GM19238 (cell line): Measurements from ENCODE around the gene CDK5.
"Not testable (repeated sequence)": the region's sequence is repeated elsewhere in the genome, so short reads cannot be mapped to it uniquely, and the experiment has no call there.

Source experiments
- DNase-seq: peaks from one replicate; pipeline ENCODE4 v3.0.0; 2011; ENCODE audit warnings: low spot score; ENCODE audit not compliant: insufficient read length

CDK5 gene

DNA sequence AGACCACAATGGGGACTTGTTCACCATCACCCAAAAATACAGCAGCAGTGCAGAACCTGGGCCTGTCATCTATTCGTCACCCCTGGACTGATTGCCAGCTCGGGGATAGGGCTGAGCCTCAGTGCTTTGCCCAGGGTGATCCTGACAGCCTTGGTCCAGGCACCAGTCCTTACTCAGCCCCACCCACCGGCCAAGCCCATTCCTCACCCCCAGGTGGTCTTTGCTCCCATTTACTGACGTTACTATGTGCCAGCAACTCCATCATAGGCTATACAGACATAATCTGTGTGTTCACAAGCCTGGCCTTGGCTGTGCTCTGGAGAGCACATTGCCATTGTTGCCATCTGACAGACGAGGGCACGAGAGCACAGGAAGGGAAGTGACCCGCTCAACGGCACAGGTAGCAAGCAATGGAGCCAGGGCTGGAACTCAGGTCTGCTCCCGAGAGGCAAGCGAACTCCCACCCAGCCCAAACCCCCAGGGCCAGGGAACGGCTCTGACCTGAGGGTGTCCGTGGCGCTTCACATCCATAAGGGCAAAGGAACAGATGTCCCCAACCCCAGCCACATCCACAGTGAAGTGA lies 40.2 kb downstream of the CDK5 start:
- no peak for DNase-seq

DNA sequence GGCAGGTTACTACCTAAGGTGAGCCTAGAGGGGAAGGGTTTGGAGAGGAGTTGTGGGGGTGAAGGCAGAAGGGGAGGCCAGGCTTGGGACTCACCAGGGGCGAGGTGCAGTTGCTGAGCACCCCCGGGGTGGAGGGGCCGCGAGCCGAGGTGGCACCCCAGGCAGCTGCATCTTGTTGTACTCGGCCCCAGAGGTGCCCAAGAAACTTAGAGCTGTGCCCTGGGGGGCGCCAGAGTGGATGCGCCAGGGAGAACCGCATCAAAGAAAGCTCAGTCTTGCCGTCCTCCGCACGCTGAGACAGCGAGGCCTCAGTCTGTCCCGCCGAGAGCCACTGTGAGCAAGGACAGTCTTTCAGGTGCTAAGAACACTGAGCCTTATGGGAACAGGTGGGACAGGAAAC lies 40.8 kb downstream of the CDK5 start:
- DNase-seq: no peak

DNA sequence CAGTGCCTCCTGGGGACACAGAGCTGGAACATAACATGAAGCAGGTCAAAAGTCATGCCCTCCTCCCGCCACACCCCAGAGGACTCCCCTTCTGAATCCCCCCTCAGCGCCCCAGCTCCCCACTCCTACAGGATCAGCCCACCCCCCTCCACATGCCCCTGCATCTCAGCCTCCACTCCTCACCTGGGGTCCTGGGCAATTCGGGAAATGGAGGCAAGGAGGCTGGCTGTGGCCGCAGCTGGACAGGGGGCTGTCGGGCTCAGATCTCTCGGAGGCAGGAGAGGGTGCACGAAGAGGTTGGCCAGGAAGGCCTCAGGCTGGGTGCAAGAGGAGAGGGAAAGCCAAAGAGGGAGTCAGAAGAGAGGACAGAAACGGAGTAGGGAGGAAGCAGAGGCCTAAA lies 41.2 kb downstream of the CDK5 start:
- DNase-seq: no peak

DNA sequence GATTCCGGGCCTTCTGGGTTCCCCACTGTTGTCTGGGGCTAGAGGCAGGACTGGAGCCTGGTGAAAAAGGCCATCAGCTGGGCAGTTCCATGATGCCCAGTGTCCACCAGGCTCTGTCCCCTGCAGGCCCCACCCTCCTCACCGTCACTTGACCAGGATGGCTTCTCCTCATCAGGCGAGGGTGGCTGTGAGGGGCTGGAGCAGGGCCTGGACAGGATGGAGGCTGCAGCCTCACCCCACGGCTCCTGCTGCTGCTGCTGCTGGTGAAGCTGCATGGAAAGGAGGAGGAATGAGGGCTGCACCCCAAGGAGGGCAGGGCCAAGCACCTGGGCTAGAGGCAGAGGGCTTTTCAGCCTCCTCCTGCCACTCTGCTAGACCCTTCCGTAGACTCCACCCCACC lies 41.7 kb downstream of the CDK5 start:
- no peak for DNase-seq

DNA sequence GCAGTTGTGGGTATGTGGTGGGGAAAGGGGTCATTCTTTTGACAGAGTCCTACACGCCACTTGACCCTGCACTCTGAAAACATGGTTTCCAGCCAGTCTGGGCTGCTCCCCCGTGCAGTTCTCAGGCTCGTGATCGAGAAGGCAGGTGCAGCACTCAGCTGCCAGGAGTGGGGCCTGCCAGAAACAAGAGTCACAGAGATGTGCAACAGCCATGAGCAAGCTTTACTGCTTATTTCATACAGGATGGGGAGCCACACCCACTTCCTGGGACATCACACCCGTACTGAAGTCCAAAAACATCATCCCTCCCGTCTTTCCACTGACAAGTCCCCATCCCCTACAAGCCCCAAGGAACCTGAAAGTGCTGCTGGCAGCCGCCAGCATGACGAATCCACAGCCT lies 42.7 kb downstream of the CDK5 start:
- DNase-seq: no peak

DNA sequence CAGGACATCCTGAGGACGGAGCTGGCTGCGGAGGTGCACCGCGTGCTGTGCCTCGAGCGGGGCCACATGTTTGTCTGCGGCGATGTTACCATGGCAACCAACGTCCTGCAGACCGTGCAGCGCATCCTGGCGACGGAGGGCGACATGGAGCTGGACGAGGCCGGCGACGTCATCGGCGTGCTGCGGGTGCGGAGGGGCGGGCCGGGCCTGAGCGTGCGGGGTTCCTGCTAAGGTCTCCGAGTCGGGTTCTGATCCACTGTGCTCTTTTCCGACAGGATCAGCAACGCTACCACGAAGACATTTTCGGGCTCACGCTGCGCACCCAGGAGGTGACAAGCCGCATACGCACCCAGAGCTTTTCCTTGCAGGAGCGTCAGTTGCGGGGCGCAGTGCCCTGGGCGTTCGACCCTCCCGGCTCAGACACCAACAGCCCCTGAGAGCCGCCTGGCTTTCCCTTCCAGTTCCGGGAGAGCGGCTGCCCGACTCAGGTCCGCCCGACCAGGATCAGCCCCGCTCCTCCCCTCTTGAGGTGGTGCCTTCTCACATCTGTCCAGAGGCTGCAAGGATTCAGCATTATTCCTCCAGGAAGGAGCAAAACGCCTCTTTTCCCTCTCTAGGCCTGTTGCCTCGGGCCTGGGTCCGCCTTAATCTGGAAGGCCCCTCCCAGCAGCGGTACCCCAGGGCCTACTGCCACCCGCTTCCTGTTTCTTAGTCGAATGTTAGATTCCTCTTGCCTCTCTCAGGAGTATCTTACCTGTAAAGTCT lies 43.8 kb downstream of the CDK5 start:
- peak; percentile 46 for DNase-seq

DNA sequence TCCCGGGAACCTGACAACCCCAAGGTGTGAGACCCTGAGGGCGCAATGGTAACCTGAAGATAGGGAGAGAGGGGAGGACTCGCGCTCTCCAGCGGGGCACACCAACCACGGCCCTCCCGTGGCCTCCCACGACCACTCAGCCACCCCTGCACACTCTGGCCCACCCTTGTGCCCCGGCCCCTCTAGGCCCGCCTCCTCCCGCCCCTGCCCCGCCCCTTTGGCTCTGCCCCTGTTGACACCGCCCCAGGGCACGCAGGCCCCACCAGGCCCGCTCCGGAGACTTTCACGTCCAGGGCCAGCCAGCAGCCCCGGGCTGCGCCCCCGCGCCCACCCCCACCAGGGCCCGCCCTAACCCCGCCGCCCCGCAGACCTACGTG lies 44.4 kb downstream of the CDK5 start:
- DNase-seq: no peak

DNA sequence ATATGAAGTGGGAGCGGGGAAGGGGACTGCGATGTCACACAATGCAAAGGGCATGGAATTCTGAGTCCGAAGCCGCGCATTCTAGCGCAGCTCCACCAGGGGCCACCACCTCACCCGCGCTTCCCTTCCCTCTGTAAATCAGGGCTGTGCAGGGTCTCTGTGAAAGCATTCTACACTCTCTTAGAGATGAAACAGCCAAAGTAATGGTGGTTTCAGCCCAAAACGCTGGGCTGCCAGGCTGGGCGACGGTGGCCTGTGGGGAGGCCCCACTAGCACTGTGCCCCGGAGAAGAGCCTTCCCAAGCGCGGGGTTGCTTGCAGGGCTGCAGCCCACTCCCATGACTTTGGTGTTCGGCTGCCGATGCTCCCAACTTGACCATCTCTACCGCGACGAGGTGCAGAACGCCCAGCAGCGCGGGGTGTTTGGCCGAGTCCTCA lies 44.8 kb downstream of the CDK5 start:
- no peak for DNase-seq

DNA sequence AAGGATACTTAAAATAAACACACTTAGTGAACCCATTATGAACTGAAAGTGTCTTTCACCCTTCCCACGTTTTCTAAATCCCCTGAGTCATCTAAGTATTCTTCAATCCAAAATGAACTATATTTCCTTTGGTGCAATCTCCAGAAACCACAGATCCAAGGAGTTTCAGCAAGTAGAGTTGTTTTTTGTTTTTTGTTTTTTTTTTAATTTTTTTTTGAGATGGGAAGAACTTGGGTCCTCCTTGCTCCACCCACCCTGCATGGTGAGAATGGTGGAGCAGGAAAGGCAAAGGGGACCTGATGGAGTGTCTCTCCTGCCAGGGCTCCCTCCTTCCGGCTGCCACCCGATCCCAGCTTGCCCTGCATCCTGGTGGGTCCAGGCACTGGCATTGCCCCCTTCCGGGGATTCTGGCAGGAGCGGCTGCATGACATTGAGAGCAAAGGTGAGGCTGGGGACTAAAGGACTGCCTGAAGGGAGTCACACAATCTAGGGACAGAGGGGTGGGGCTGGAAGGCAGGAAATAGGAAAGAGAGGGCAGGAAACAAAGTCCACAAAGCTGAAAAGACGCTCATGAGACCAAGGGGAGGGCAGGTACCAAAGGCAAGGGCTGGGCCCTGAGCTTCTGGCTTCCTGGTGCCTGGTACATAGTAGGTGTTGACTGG lies 45.5 kb downstream of the CDK5 start:
- DNase-seq: no peak

DNA sequence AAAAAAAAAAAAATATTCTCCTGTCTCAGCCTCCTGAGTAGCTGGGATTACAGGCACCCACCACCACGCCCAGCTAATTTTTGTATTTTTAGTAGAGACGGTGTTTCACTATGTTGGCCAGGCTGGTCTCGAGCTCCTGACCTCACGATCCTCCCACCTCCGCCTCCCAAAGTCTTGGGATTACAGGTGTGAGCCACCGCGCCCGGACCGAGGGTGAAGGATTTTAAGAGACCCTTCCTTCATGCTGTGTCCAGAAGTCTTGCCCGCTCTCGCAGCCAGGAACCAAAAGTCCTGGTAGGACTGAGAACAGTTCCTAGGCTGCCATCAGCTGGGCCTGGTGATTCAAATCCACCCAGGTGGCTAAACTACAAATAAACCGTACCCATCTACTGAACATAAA lies 46.1 kb downstream of the CDK5 start:
- DNase-seq: not testable (repeated sequence)

DNA sequence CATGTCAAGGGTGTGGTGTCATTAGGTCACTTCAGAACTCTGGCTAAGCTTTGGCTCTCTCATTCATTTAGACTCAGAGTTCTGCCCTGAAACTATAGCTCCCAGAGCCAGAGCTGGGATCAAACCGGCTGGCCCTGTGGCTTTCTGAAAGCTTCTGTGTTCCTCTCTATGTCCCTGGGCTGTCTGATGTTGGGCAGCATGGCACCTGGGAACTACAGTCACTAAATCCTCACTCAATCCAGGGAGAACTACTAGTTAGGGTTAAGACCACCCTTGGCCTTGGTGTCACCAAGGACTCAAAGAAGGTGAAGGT lies 46.6 kb downstream of the CDK5 start:
- no peak for DNase-seq

DNA sequence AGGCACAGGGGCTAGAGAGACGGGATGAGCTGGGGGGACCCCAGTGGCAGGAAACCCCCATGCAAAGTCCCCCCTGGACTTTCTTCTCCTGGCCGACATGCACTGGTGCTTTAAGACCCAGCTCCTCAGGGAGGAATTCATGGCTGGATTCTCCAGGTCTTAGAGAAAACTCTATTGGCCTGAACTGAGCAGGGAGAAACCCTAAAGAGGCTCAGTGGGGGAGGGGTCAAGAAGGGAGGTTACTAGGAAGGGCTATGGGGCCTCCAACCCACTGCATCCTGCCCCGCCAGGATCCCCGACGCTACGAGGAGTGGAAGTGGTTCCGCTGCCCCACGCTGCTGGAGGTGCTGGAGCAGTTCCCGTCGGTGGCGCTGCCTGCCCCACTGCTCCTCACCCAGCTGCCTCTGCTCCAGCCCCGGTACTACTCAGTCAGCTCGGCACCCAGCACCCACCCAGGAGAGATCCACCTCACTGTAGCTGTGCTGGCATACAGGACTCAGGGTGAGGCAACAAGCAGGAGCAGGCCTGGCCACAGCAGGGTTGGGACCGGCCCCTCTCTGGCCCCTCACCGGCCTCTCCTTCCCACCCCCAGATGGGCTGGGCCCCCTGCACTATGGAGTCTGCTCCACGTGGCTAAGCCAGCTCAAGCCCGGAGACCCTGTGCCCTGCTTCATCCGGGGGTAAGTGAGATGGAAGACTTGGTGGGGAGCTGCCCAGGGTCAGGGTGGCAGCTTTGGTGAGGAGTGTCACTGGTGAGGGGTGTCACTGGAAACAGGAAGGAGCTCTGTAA lies 47.2 kb downstream of the CDK5 start:
- DNase-seq: no peak

DNA sequence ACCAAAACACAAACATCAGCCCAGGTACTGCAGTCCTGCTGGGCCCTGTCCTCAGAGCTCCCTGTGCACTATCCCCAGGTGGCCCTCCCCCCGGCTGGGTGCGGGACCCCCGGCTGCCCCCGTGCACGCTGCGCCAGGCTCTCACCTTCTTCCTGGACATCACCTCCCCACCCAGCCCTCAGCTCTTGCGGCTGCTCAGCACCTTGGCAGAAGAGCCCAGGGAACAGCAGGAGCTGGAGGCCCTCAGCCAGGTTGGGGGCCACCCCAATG lies 47.7 kb downstream of the CDK5 start:
- DNase-seq: no peak

DNA sequence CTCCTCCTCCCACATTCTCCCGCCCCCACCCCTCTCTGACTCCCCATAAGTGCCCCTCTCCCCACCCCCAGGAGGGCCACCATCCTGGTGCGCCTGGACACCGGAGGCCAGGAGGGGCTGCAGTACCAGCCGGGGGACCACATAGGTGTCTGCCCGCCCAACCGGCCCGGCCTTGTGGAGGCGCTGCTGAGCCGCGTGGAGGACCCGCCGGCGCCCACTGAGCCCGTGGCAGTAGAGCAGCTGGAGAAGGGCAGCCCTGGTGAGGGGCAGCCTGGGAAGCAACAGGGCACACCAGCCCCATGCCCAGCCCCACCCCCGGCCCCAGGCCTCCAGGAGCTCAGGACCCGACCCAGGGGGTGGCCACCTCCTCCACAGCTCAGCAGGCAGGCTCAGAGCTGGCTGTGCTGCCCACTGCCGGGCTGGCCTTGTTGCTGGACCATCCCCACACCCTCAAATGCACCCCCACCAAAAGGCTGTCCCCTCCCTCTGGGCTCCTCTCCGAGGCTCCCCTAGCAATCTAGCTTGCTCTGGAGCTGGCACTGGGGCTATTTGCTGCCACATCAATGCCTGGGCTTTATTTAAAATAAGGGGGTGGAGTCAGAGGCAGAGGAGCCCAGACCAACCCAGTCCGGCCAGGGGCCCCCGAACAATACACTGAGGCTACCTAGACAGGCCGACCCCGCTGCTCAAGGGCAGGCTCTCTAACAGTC lies 48.2 kb downstream of the CDK5 start:
- DNase-seq: no peak

DNA sequence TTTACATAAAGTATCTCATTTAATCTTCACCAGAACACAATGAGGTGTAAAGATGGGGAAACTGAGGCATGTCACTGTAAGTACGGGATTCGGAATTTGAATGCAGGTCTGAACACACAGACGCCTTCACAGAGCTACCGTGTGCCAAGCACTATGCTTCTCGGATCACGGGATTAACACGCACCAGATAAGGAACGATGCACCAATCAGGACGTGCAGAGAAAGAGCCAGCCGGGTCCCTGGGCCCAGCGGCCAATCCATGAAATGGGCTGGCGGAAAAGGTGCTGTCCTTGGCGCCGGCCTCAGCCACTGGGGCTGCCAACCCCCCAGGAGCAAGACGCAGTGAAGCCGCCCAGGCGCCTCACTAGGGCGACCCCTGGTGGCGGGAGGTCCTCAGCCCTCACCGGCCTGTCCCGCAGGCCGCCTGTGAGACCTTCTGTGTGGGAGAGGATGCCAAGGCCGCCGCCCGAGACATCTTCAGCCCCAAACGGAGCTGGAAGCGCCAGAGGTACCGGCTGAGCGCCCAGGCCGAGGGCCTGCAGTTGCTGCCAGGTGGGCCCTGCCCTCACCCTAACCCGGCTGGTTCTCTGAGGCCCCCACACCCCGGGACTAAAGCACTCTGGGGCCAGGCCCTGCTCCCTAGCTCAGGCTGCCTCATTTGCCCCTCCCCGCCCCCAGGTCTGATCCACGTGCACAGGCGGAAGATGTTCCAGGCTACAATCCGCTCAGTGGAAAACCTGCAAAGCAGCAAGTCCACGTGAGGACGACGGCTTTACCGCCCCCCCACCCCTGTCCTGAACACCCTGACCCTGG lies 49.0 kb downstream of the CDK5 start:
- DNase-seq: peak; percentile 69

DNA sequence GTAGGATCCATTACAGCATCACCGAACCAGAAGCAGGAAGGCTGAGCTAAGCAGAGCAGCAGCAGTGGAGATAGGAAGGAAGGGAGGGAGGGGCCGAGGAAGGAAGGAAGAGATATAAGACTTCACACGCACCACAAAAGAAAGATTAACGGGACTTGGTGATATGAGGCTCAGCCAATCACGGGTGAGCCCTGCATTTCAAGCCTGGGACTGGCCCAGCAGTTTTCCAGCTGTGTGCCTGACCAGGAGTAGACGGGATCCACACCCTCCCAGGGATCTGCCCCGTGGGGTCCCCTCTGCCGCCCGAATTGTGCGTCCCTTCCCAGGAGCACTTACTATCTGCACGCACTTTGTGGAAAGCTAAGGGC lies 49.6 kb downstream of the CDK5 start:
- DNase-seq: no peak

DNA sequence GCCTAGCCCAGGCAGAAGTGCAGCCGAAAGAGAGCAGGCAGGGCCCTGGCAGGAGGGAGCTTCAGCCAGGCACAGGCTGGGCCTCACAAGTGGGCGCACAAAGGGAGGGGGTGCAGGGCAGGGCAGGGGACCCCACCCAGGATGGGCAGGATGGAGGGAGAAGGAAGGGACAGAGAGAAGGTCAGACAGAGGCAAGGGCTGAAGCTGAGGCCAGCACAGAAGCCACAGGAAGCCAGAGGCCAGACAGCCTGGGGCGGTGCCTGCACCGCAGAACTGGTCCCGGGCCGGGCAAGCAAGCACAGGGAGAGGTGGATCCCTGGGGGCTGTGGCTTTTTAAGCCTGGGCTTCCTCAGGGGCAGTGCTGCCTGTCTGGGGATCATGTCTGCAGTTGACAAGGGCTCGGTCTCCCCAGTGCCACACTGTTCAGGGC lies 50.2 kb downstream of the CDK5 start:
- no peak for DNase-seq

DNA sequence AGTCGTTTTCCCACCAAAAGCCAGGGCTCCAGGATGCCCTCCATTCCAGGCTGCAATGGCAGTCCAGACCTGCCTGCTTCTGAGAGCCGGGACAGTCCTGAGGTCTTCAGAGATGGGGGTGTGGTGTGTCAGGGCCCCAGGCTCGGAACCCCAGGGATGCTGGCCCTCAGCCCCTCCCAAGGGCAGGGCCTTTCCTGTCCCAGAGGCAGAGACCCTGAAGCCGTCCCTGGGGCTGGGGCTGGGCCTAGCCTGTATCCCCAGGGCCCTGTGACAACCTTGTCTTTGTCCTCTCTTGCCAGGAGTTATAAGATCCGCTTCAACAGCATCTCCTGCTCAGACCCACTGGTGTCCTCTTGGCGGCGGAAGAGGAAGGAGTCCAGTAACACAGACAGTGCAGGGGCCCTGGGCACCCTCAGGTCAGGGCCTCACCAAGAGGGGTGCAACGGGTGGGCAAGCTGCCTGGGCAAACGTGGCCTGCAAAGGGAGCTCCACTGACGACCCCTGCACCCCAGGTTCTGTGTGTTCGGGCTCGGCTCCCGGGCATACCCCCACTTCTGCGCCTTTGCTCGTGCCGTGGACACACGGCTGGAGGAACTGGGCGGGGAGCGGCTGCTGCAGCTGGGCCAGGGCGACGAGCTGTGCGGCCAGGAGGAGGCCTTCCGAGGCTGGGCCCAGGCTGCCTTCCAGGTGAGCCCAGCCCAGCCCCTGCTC lies 51.0 kb downstream of the CDK5 start:
- no peak for DNase-seq

DNA sequence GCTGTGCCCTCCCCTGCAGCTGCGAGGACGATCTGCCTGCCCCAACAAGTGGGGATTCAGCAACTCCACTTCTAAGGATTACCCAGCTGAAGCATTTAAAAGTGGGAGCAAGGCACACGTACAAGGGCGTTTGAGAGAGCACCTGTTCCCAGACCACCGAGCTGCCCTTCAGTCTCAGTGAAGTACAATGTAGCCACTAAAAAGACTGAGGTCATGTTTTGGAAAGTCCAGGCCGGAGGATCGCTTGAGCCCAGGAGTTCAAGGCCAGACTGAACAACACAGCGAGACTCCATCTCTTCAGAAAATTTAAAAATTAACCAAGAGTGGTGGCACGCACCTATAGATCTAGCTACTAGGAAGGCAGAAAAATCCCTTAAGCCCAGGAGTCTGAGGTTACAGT lies 52.1 kb downstream of the CDK5 start:
- no peak for DNase-seq
